RPMI8226 (cell line): ENCODE data around the gene TRPV6.

Experiments used
- DNase-seq: peaks from one replicate; pipeline ENCODE4 v3.0.0-alpha.2; 2015

Gene TRPV6

GRCh38 chr7:142867398-142868187 is 18.0 kb downstream of the TRPV6 start:
- DNase-seq = no peak

- DNase-seq = no peak
Measured at GRCh38 chr7:142867097-142867378, 18.5 kb downstream of the TRPV6 start.

GRCh38 chr7:142866361-142867096 is 19.0 kb downstream of the TRPV6 start:
- peak; percentile 46 for DNase-seq

- no peak for DNase-seq
Measured at GRCh38 chr7:142865766-142866165, 19.8 kb downstream of the TRPV6 start.

GRCh38 chr7:142864980-142865747 is 20.4 kb downstream of the TRPV6 start:
- DNase-seq = no peak

GRCh38 chr7:142863891-142864685 is 21.5 kb downstream of the TRPV6 start:
- no peak for DNase-seq

- no peak for DNase-seq
Measured at GRCh38 chr7:142862786-142863400, 22.7 kb downstream of the TRPV6 start.

GRCh38 chr7:142862351-142862750 is 23.2 kb downstream of the TRPV6 start:
- no peak for DNase-seq

GRCh38 chr7:142860968-142861367 is 24.6 kb downstream of the TRPV6 start:
- DNase-seq = no peak

- DNase-seq = no peak
Measured at GRCh38 chr7:142859829-142860228, 25.7 kb downstream of the TRPV6 start.

- no peak for DNase-seq
Measured at GRCh38 chr7:142859411-142859810, 26.1 kb downstream of the TRPV6 start.

GRCh38 chr7:142857625-142858024 is 27.9 kb downstream of the TRPV6 start:
- no peak for DNase-seq

GRCh38 chr7:142856565-142857245 is 28.8 kb downstream of the TRPV6 start:
- DNase-seq = no peak

GRCh38 chr7:142855756-142856564 is 29.6 kb downstream of the TRPV6 start:
- no peak for DNase-seq

GRCh38 chr7:142855114-142855743 is 30.3 kb downstream of the TRPV6 start:
- DNase-seq = no peak

GRCh38 chr7:142854372-142855113 is 31.0 kb downstream of the TRPV6 start, which contains the start of gene EPHB6:
EPHB6 (plus strand) TSS chr7:142855076; CDS start chr7:142863228, 8,152 bp downstream.
- DNase-seq = peak; percentile 65

GRCh38 chr7:142853739-142854371 is 31.7 kb downstream of the TRPV6 start:
- peak; percentile 80 for DNase-seq

- DNase-seq = no peak
Measured at GRCh38 chr7:142851919-142852318, 33.6 kb downstream of the TRPV6 start.

- no peak for DNase-seq
Measured at GRCh38 chr7:142851269-142851668, 34.3 kb downstream of the TRPV6 start.
